GM10248 (cell line): ENCODE measurements around the gene MSI2.

Experiments
- CTCF ChIA-PET: fragments of 300-600 bp; sonication (Branson Sonifier 250); formaldehyde crosslinking; extraction: SDS; loops from one replicate; lab custom pipeline; 2021; ENCODE audit warnings: antibody characterized with exemption; lab: Yijun Ruan, JAX
- POLR2A ChIA-PET: fragments of 350-650 bp; sonication (Branson Sonifier 250); formaldehyde crosslinking; extraction: SDS; loops from one replicate; lab custom pipeline; 2020; ENCODE audit warnings: antibody characterized with exemption; lab: Yijun Ruan, JAX
- DNase-seq: peaks from one replicate; pipeline ENCODE4 v3.0.0; 2012; ENCODE audit errors: extremely low spot score
- TF ChIP-seq, protein P1 (sequence below): IDR thresholded peaks from 2 replicates; pipeline ENCODE4 v1.5.1; 2012; ENCODE audit warnings: mild to moderate bottlenecking, low read depth; ENCODE audit errors: extremely low read depth, missing control alignments, control extremely low read depth

Gene MSI2

DNA sequence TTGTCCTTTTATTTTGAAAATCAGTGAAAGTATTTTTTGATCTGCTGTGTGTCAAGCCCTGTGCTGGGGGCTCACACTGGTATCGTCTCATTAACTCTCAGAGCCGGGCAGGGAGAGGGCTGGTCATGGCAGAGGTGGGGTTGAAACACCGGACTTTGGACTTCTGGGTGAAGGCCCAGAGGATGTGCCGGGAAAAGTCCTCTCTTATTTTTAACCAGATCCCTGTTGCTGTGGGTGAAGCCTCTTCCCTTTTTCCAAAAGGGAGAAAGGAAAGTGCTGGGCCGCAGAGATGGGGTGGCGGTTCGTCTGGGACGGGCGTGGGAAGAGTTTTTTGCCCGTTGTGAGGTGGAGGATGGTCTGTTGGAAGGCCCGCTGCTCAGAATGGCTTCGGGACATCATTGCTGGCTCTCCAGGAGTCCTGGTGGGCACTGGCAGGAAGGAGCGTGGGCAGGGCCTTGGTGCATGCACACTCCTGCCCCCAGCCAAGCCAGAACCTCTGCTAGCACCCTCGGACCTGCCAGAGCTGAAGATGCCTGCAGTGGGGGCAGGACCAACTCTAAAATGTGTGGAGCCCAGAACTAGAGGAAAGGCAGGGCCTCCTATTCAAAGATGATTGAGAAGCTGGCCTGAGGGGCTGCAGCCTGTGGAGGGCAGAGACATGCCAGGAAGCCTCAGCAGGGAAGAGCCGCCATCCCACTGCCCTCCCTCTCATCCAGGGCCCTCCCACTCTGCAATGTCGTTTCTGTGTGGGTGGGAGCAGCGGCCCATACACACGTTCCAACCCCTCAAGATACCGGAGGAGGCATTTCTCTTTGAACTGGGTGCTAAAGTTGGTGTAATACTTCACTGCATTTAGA, 275.6 kb downstream of the MSI2 start:
- ChIA-PET CTCF (interaction anchor here (1.2 to 2.4 kb wide), 5 partner anchors 10 to 83 kb away, joined by 3 to 11 read pairs (median 4); no protein-coding TSS in a partner anchor), POLR2A (no interaction called here)
- TF ChIP-seq, protein P1, sequence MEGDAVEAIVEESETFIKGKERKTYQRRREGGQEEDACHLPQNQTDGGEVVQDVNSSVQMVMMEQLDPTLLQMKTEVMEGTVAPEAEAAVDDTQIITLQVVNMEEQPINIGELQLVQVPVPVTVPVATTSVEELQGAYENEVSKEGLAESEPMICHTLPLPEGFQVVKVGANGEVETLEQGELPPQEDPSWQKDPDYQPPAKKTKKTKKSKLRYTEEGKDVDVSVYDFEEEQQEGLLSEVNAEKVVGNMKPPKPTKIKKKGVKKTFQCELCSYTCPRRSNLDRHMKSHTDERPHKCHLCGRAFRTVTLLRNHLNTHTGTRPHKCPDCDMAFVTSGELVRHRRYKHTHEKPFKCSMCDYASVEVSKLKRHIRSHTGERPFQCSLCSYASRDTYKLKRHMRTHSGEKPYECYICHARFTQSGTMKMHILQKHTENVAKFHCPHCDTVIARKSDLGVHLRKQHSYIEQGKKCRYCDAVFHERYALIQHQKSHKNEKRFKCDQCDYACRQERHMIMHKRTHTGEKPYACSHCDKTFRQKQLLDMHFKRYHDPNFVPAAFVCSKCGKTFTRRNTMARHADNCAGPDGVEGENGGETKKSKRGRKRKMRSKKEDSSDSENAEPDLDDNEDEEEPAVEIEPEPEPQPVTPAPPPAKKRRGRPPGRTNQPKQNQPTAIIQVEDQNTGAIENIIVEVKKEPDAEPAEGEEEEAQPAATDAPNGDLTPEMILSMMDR = no peak
- DNase-seq = peak; percentile 25

DNA sequence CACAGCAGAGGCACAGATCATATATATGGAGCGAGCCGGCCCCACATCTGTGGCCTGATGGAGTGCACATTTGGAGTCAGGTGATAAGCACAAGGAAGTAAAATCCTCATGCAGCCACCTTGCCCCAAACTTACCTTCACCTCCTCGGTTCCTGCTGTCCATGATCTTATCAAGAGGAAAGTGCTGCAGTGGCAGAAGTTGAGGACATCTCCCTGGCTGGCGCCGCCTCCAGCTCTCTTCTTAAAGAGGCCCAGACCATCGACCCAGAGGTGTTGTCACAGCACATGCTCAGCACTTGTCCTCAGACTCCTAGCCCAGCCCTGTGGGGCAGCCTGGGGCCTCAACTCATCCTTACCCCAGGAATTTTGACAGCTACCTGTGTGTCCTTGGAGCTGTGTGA, 276.2 kb downstream of the MSI2 start:
- no peak for DNase-seq
- CTCF ChIA-PET = interaction anchor here (1.2 to 2.4 kb wide), 5 partner anchors 10 to 289 kb away, joined by 3 to 11 read pairs (median 5); no protein-coding TSS in a partner anchor
- POLR2A ChIA-PET = no interaction called here
- TF ChIP-seq, protein P1 = no peak

DNA sequence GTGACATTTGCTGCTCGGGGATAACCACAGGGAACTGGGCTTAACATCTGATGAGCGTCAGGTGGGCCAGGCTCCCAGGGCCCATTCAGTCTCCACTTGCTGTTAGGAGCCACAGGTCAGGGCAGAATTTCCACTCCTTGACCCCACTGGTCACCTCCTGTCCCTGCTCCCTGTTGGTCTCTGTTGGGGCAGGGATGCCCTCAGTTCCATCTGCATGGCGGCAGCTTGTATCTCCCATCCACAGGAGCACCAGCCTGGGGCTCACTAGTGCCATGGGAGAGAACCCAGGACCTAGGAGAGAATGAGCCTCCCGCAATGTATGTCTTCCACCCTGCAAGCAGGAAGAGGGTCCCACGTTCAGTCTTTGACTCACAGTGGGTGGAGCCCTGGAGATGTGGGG, 276.6 kb downstream of the MSI2 start:
- ChIA-PET CTCF (interaction anchor here (1.2 to 2.4 kb wide), 5 partner anchors 11 to 290 kb away, joined by 3 to 11 read pairs (median 5); no protein-coding TSS in a partner anchor), POLR2A (interaction anchor here (0.6 kb wide), 1 partner anchor 78 kb away, joined by 4 read pairs; no protein-coding TSS in a partner anchor)
- DNase-seq = no peak
- TF ChIP-seq, protein P1 = no peak

DNA sequence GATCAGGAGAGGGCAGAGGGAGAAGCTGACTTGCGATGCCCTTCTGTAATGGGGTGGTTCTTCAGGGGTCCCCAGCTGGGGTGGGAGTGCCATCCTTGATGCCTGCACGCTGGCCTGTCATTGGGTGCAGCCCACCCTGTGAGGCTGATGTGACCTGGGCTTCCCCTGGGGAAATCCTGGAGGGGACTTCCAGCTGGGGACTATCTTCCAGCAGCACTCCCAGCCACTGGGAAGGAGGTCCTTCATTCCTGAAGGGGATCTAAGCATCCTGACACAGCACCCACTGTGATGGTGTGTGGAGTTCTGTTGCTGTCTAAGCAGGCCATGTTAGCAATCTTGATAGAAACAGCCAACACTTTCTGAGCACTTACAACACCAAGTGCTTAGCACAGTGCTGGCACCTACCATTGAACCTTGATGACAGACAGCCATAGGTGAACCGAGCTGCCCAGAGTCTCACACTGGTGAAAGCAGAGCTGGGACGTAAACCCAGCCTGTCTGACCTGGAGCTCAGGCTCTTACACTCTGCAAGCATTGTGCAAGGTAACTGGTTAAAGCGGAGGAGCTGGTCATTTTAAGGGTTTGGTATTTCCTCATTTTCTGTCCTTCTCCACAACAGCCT, 277.5 kb downstream of the MSI2 start:
- ChIA-PET POLR2A (interaction anchor here (0.6 kb wide), 1 partner anchor 79 kb away, joined by 4 read pairs; no protein-coding TSS in a partner anchor), CTCF (interaction anchor here (1.0 to 2.4 kb wide), 5 partner anchors 10 to 291 kb away, joined by 3 to 11 read pairs (median 5); no protein-coding TSS in a partner anchor)
- TF ChIP-seq, protein P1 = no peak
- DNase-seq = no peak

DNA sequence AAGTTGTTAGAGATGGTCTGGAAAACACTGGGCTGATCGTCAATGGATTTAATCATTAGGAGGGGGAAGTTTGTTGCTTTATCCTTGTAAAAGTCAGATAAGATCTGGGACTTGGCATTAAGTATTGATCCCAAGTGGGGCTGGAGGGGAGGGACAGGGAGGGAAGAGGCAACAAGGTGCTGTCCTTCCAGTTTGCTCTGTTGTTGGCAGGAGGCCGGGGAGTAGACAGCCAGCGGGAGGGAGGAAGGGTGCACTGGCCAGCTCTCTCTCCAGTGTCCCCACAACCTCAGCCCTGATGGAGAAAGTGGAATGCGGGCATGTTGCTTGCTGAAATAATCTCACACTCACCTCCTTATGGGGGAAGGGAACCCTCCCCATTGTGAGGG, 278.5 kb downstream of the MSI2 start:
- POLR2A ChIA-PET = no interaction called here

More for the DNA sequence above, 278.5 kb downstream of the MSI2 start:
- TF ChIP-seq, protein P1 = no peak
- no peak for DNase-seq
- CTCF ChIA-PET = interaction anchor here (1.1 to 2.4 kb wide), 3 partner anchors 9 to 17 kb away, joined by 3 to 10 read pairs (median 7); no protein-coding TSS in a partner anchor
